Measurements from ENCODE around the gene C12orf76. TPM values are rescaled to one million over a fixed set of nuclear protein-coding genes. Genes with fewer than 3 reads are reported as not detected.
"Not testable (repeated sequence)": the region's sequence is repeated elsewhere in the genome, so short reads cannot be mapped to it uniquely, and the experiment has no call there.

C12orf76 gene
- total RNA-seq, 1 experiment from 2014 or later = 18.3 TPM

GRCh38 chr12:110068654-110069053 is 20.3 kb upstream of the C12orf76 start:
- DNase-seq (ENCODE audit: low spot score) = no peak
- H3K9me3 Mint-ChIP-seq = peaks cover 25% of the 10 kb centered on the region; the same call in 1 of the 2 replicates
- no peak overlapping the region for H3K27ac Mint-ChIP-seq
- no peak for TF ChIP-seq ATF3 (CRISPR knock-in tag; conservative IDR thresholded peaks at IDR 0.05)
- TF ChIP-seq ATF1 (CRISPR knock-in tag; IDR thresholded peaks at IDR 0.05) = no peak
- no peak for TF ChIP-seq TEAD4 (CRISPR knock-in tag; IDR thresholded peaks at IDR 0.05)
- TF ChIP-seq, protein P1, sequence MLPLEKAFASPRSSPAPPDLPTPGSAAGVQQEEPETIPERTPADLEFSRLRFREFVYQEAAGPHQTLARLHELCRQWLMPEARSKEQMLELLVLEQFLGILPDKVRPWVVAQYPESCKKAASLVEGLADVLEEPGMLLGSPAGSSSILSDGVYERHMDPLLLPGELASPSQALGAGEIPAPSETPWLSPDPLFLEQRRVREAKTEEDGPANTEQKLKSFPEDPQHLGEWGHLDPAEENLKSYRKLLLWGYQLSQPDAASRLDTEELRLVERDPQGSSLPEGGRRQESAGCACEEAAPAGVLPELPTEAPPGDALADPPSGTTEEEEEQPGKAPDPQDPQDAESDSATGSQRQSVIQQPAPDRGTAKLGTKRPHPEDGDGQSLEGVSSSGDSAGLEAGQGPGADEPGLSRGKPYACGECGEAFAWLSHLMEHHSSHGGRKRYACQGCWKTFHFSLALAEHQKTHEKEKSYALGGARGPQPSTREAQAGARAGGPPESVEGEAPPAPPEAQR (CRISPR knock-in tag; IDR thresholded peaks at IDR 0.05) = no peak
- no peak for TF ChIP-seq ZNF121 (CRISPR knock-in tag; IDR thresholded peaks at IDR 0.05)
- TF ChIP-seq FOXJ3 (CRISPR knock-in tag; IDR thresholded peaks at IDR 0.05; ENCODE audit: borderline replicate concordance) = no peak
- TF ChIP-seq ZNF219 (CRISPR knock-in tag; IDR thresholded peaks at IDR 0.05; ENCODE audit: borderline replicate concordance) = no peak
- no peak for TF ChIP-seq JAZF1 (CRISPR knock-in tag; IDR thresholded peaks at IDR 0.05)
- no peak for TF ChIP-seq FOXP1 (CRISPR knock-in tag; IDR thresholded peaks at IDR 0.05; ENCODE audit: borderline replicate concordance)
- TF ChIP-seq, protein P2, sequence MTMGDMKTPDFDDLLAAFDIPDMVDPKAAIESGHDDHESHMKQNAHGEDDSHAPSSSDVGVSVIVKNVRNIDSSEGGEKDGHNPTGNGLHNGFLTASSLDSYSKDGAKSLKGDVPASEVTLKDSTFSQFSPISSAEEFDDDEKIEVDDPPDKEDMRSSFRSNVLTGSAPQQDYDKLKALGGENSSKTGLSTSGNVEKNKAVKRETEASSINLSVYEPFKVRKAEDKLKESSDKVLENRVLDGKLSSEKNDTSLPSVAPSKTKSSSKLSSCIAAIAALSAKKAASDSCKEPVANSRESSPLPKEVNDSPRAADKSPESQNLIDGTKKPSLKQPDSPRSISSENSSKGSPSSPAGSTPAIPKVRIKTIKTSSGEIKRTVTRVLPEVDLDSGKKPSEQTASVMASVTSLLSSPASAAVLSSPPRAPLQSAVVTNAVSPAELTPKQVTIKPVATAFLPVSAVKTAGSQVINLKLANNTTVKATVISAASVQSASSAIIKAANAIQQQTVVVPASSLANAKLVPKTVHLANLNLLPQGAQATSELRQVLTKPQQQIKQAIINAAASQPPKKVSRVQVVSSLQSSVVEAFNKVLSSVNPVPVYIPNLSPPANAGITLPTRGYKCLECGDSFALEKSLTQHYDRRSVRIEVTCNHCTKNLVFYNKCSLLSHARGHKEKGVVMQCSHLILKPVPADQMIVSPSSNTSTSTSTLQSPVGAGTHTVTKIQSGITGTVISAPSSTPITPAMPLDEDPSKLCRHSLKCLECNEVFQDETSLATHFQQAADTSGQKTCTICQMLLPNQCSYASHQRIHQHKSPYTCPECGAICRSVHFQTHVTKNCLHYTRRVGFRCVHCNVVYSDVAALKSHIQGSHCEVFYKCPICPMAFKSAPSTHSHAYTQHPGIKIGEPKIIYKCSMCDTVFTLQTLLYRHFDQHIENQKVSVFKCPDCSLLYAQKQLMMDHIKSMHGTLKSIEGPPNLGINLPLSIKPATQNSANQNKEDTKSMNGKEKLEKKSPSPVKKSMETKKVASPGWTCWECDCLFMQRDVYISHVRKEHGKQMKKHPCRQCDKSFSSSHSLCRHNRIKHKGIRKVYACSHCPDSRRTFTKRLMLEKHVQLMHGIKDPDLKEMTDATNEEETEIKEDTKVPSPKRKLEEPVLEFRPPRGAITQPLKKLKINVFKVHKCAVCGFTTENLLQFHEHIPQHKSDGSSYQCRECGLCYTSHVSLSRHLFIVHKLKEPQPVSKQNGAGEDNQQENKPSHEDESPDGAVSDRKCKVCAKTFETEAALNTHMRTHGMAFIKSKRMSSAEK (CRISPR knock-in tag; IDR thresholded peaks at IDR 0.05; ENCODE audit: borderline replicate concordance) = no peak
- no peak for TF ChIP-seq E2F5 (CRISPR knock-in tag; IDR thresholded peaks at IDR 0.05)
- no peak for TF ChIP-seq GABPB1 (CRISPR knock-in tag; IDR thresholded peaks at IDR 0.05)
- no peak for TF ChIP-seq PRDM15 (CRISPR knock-in tag; IDR thresholded peaks at IDR 0.05)
- TF ChIP-seq NR2C2 (CRISPR knock-in tag; IDR thresholded peaks at IDR 0.05) = no peak
- TF ChIP-seq, protein P3, sequence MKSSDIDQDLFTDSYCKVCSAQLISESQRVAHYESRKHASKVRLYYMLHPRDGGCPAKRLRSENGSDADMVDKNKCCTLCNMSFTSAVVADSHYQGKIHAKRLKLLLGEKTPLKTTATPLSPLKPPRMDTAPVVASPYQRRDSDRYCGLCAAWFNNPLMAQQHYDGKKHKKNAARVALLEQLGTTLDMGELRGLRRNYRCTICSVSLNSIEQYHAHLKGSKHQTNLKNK (CRISPR knock-in tag; IDR thresholded peaks at IDR 0.05) = no peak
- no peak for TF ChIP-seq ELF4 (CRISPR knock-in tag; IDR thresholded peaks at IDR 0.05; ENCODE audit: low read depth)
- TF ChIP-seq FOXP4 (CRISPR knock-in tag; IDR thresholded peaks at IDR 0.05) = no peak
- TF ChIP-seq PRRX2 (CRISPR knock-in tag; IDR thresholded peaks at IDR 0.05) = no peak
- no peak for TF ChIP-seq E2F1 (CRISPR knock-in tag; IDR thresholded peaks at IDR 0.05)
- H3K4me1 Mint-ChIP-seq = peaks cover 3% of the 10 kb centered on the region; the same call in 1 of the 2 replicates
- H3K4me3 Mint-ChIP-seq = no peak overlapping the region
- ChIA-PET CTCF (no interaction called here), POLR2A (no interaction called here)
- peaks cover 5% of the 10 kb centered on the region for H3K27me3 Mint-ChIP-seq (ENCODE audit: low read depth)
- H3K36me3 Mint-ChIP-seq = no peaks in the 10 kb centered on the region
- ATAC-seq = no peak

GRCh38 chr12:110068115-110068514 is 19.8 kb upstream of the C12orf76 start:
- CTCF ChIA-PET, ATAC-seq: not testable (repeated sequence)

More at GRCh38 chr12:110068115-110068514, 19.8 kb upstream of the C12orf76 start:
- POLR2A ChIA-PET; H3K36me3 Mint-ChIP-seq; H3K27me3 Mint-ChIP-seq (ENCODE audit: low read depth); DNase-seq (ENCODE audit: low spot score); H3K4me1 Mint-ChIP-seq; H3K4me3 Mint-ChIP-seq; H3K27ac Mint-ChIP-seq: not testable (repeated sequence)
- peaks cover 25% of the 10 kb centered on the region; the same call in 1 of the 2 replicates for H3K9me3 Mint-ChIP-seq

Measured in WTC11 (cell line).